ENCODE results near the gene REXO1. TPM values are rescaled to one million over a fixed set of nuclear protein-coding genes. Genes with fewer than 3 reads are reported as not detected.

Gene REXO1
- total RNA-seq, 4 donors from 2014 or later = 36.0 to 95.0 (median 56.3) TPM

- in situ Hi-C loops (cut with MboI; ENCODE audit: low pct_ligation_motif_present in 1 of 4, low pct_unique_long_range_greater_than_20kb in 1 of 4, low sequenced_read_pairs in 3 of 4) = loop anchor here in 1 of 4 donors (25.0 kb wide), 1 partner anchor 286 kb away; no protein-coding TSS in a partner anchor
- H3K4me3 ChIP-seq = no peak overlapping the region
These were observed 24.6 kb downstream of the REXO1 start for GRCh38 chr19:1823539-1824251.

GRCh38 chr19:1823020-1823419, 25.3 kb downstream of the REXO1 start:
- intact Hi-C loops (cut with DNase I; ENCODE audit: low total_unique reads) = loop anchor here (5.0 kb wide), 1 partner anchor 36 kb away; no protein-coding TSS in a partner anchor
- peaks cover 0 to 14% (median 6%) of the 10 kb centered on the region in 4 donors for H3K4me1 ChIP-seq
- no peaks in the 10 kb centered on the region for H3K27me3 ChIP-seq
- H3K36me3 ChIP-seq = peaks cover 0 to 43% (median 22%) of the 10 kb centered on the region in 4 donors
- H3K27ac ChIP-seq = no peak overlapping the region
- TF ChIP-seq POLR2A (IDR thresholded peaks at IDR 0.05) (no peak), EP300 (IDR thresholded peaks at IDR 0.05; ENCODE audit: low read depth) (no peak), POLR2AphosphoS5 (IDR thresholded peaks at IDR 0.05) (no peak)
- TF ChIP-seq, protein P1, sequence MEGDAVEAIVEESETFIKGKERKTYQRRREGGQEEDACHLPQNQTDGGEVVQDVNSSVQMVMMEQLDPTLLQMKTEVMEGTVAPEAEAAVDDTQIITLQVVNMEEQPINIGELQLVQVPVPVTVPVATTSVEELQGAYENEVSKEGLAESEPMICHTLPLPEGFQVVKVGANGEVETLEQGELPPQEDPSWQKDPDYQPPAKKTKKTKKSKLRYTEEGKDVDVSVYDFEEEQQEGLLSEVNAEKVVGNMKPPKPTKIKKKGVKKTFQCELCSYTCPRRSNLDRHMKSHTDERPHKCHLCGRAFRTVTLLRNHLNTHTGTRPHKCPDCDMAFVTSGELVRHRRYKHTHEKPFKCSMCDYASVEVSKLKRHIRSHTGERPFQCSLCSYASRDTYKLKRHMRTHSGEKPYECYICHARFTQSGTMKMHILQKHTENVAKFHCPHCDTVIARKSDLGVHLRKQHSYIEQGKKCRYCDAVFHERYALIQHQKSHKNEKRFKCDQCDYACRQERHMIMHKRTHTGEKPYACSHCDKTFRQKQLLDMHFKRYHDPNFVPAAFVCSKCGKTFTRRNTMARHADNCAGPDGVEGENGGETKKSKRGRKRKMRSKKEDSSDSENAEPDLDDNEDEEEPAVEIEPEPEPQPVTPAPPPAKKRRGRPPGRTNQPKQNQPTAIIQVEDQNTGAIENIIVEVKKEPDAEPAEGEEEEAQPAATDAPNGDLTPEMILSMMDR (IDR thresholded peaks at IDR 0.05) = no peak
- WGBS, 2 donors (ENCODE audit: low coverage in 1 of 2) = 88% methylated on average over 8 of the region's 8 CpGs; no CpG with 5 or more reads in 1 of the 2 donors
- in situ Hi-C loops (cut with MboI; ENCODE audit: low pct_ligation_motif_present in 1 of 4, low pct_unique_long_range_greater_than_20kb in 1 of 4, low sequenced_read_pairs in 3 of 4) = loop anchor here in 1 of 4 donors (25.0 kb wide), 1 partner anchor 286 kb away; no protein-coding TSS in a partner anchor
- H3K9me3 ChIP-seq = no peaks in the 10 kb centered on the region
- no peak overlapping the region for H3K4me3 ChIP-seq
- no peak for DNase-seq

More at GRCh38 chr19:1823539-1824251, 24.6 kb downstream of the REXO1 start:
- intact Hi-C loops (cut with DNase I; ENCODE audit: low total_unique reads) = loop anchor here (5.0 kb wide), 1 partner anchor 36 kb away; no protein-coding TSS in a partner anchor
- Histone ChIP-seq H3K9me3 (no peaks in the 10 kb centered on the region), H3K4me1 (peaks cover 0 to 14% (median 6%) of the 10 kb centered on the region in 4 donors), H3K27me3 (no peaks in the 10 kb centered on the region), H3K27ac (no peak overlapping the region), H3K36me3 (peaks cover 0 to 38% (median 16%) of the 10 kb centered on the region in 4 donors)
- TF ChIP-seq POLR2AphosphoS5 (IDR thresholded peaks at IDR 0.05) = no peak
- no peak for TF ChIP-seq EP300 (IDR thresholded peaks at IDR 0.05; ENCODE audit: low read depth)
- TF ChIP-seq POLR2A (IDR thresholded peaks at IDR 0.05) = no peak
- TF ChIP-seq, protein P1 (IDR thresholded peaks at IDR 0.05) = no peak
- 89% methylated on average over 24 of the region's 36 CpGs; no CpG with 5 or more reads in 1 of the 2 donors for WGBS, 2 donors (ENCODE audit: low coverage in 1 of 2)
- DNase-seq = no peak

GRCh38 chr19:1822210-1822609, 26.1 kb downstream of the REXO1 start:
- no peaks in the 10 kb centered on the region for H3K9me3 ChIP-seq
- no peak for DNase-seq
- no peaks in the 10 kb centered on the region for H3K27me3 ChIP-seq
- intact Hi-C loops (cut with DNase I; ENCODE audit: low total_unique reads) (loop anchor here (5.0 kb wide), 1 partner anchor 35 kb away; no protein-coding TSS in a partner anchor), in situ Hi-C loops (cut with MboI; ENCODE audit: low pct_ligation_motif_present in 1 of 4, low pct_unique_long_range_greater_than_20kb in 1 of 4, low sequenced_read_pairs in 3 of 4) (loop anchor here in 1 of 4 donors (25.0 kb wide), 1 partner anchor 285 kb away; no protein-coding TSS in a partner anchor)
- H3K4me1 ChIP-seq = peaks cover 0 to 14% (median 6%) of the 10 kb centered on the region in 4 donors
- H3K4me3 ChIP-seq = no peak overlapping the region
- peaks cover 0 to 43% (median 25%) of the 10 kb centered on the region in 4 donors for H3K36me3 ChIP-seq
- H3K27ac ChIP-seq = no peak overlapping the region
- TF ChIP-seq EP300 (IDR thresholded peaks at IDR 0.05; ENCODE audit: low read depth) (no peak), POLR2A (IDR thresholded peaks at IDR 0.05) (no peak), POLR2AphosphoS5 (IDR thresholded peaks at IDR 0.05) (no peak)
- TF ChIP-seq, protein P1 (IDR thresholded peaks at IDR 0.05) = no peak
- 92% methylated on average over 17 of the region's 19 CpGs; no CpG with 5 or more reads in 1 of the 2 donors for WGBS, 2 donors (ENCODE audit: low coverage in 1 of 2)

Data from transverse colon (tissue), 4 donors.